Vagina (tissue), 2 donors: ENCODE measurements around the gene PLCB1.

Source experiments
- CTCF ChIP-seq, 3 experiments: fragments of 450-650 bp in 2 of 3; fragments of 200-600 bp in 1 of 3; sonication (generic) in 1 of 3; IDR thresholded peaks; one replicate each; pipeline ENCODE4 v1.5.1; 2017 to 2019; ENCODE audit warnings: antibody characterized with exemption in 3 of 3, mild to moderate bottlenecking in 2 of 3, moderate library complexity in 2 of 3
- POLR2A ChIP-seq, 2 donors: fragments of 450-650 bp; IDR thresholded peaks; one replicate each; pipeline ENCODE4 v1.6.1; 2017; ENCODE audit warnings: antibody characterized with exemption in 2 of 2, mild to moderate bottlenecking in 2 of 2, moderate library complexity in 2 of 2

- TF ChIP-seq CTCF (IDR thresholded peaks at IDR 0.05) = no peak
- TF ChIP-seq POLR2A (IDR thresholded peaks at IDR 0.05) = no peak
These were observed 339.4 kb downstream of the PLCB1 start for GRCh38 chr20:8471465-8471864.
